ENCODE results near the gene AP2S1.

- TF ChIP-seq JUNB (IDR thresholded peaks at IDR 0.05) (no peak), CEBPB (IDR thresholded peaks at IDR 0.05) (no peak), USF2 (IDR thresholded peaks at IDR 0.05) (no peak), POLR2A (IDR thresholded peaks at IDR 0.05; ENCODE audit: low read length) (no peak)
- TF ChIP-seq, protein P1, sequence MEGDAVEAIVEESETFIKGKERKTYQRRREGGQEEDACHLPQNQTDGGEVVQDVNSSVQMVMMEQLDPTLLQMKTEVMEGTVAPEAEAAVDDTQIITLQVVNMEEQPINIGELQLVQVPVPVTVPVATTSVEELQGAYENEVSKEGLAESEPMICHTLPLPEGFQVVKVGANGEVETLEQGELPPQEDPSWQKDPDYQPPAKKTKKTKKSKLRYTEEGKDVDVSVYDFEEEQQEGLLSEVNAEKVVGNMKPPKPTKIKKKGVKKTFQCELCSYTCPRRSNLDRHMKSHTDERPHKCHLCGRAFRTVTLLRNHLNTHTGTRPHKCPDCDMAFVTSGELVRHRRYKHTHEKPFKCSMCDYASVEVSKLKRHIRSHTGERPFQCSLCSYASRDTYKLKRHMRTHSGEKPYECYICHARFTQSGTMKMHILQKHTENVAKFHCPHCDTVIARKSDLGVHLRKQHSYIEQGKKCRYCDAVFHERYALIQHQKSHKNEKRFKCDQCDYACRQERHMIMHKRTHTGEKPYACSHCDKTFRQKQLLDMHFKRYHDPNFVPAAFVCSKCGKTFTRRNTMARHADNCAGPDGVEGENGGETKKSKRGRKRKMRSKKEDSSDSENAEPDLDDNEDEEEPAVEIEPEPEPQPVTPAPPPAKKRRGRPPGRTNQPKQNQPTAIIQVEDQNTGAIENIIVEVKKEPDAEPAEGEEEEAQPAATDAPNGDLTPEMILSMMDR (IDR thresholded peaks at IDR 0.05): no peak
These were observed 49.7 kb upstream of the AP2S1 start for GRCh38 chr19:46900341-46900740.

All from A549 (cell line).